ENCODE results near the gene PLEKHH1.

The PLEKHH1 gene

GRCh38 chr14:67567654-67568053 is 34.6 kb downstream of the PLEKHH1 start:
- DNase-seq (ENCODE audit: low spot score): no peak

GRCh38 chr14:67569011-67569650 is 36.0 kb downstream of the PLEKHH1 start:
- DNase-seq (ENCODE audit: low spot score): no peak

GRCh38 chr14:67569651-67570290 is 36.7 kb downstream of the PLEKHH1 start:
- DNase-seq (ENCODE audit: low spot score): no peak

DNA sequence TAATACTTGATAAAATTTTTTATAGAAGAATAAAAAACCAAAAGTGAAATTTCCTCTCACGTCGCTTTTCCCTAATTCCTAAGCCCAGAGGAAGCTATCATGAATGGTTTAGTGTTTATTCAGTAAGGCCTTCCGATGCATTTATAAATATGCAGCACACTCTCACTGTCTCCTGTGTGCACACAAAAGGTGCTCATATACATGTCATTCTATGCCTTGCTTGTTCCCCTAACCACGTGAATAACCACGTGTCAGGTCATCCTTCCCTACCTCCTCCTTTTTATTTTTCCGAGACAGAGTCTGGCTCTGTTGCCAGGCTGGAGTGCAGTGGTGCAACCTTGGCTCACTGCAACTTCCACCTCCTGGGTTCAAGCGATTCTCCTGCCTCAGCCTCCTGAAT is 37.4 kb downstream of the PLEKHH1 start:
- no peak for DNase-seq (ENCODE audit: low spot score)

DNA sequence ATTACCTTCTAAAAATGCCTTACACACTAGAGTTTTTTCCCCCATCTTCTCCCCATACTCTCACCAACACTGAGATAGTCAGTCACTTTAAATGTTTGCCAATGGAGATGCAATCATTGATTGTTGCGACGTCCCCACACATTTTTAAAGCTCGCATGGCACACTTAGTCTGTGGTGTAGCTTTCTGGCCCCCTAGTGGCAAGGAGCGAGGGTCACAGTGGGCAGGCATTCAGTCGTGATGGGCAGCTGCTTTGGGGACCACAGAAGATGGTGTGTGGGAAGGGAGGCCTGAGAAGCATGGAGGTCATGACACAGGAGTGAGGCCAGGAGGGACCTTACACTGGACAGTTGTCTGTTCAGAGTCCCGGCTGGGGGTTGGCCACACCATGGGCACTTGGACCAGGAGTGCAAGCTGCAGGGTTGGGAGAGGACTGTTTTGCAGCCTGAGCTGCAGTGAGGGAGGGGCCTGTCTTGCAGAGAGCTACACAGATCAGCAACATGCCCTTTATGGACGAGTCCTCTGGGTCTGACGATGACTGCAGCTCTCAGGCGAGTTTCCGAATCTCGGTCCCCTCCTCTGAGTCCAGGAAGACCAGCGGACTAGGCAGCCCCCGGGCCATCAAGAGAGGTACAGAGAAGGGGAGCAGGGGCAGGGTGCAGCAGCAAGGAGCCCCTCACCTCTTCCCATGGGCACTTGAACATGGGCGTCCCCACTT is 38.3 kb downstream of the PLEKHH1 start:
- DNase-seq (ENCODE audit: low spot score): peak; percentile 86

DNA sequence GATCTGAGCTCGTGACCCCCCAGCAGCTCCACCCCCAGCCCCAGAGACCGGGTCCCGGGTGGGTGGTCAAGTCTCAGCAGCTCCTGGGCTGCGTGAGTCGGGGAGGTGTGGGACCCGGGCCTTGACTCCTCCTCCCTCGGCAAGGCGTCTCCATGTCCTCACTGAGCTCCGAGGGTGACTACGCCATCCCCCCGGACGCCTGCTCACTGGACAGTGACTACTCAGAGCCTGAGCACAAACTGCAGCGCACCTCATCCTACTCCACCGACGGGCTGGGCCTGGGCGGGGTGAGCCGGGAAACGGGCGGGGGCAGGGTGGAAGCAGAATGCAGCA is 38.9 kb downstream of the PLEKHH1 start:
- no peak for DNase-seq (ENCODE audit: low spot score)

GRCh38 chr14:67572608-67573007 is 39.5 kb downstream of the PLEKHH1 start:
- no peak for DNase-seq (ENCODE audit: low spot score)

DNA sequence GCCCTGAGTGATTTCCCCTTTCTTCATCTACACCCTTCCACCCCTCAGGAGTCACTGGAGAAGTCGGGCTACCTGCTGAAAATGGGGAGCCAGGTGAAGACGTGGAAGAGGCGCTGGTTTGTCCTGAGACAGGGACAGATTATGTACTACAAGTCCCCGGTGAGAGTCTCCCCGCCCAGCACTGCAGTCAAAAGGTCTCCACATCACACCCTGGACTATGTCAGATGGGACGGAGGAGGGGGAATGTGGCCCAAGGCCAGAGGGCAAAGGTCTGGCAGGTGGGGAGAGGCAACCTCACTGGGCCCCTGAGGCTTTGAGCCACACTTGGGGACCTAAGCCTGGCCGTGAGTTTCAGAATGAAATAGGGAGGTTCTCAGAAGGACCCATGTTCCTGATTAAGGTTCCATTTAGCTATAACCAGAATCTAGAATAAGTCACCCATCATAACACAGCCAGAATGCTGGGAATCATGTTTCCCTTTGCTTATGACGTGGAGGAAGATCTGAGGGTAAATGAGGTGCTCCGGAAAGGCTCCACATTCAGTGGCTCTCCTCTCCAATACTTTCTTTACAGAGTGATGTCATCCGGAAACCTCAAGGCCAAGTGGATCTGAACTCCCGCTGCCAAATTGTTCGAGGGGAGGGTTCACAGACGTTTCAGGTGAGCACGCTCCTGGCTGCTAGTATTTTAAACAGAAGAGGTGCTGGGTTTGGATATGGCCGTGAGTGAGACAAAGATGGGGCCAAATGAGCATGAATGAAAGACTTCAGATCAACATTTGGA is 40.3 kb downstream of the PLEKHH1 start:
- no peak for DNase-seq (ENCODE audit: low spot score)

DNA sequence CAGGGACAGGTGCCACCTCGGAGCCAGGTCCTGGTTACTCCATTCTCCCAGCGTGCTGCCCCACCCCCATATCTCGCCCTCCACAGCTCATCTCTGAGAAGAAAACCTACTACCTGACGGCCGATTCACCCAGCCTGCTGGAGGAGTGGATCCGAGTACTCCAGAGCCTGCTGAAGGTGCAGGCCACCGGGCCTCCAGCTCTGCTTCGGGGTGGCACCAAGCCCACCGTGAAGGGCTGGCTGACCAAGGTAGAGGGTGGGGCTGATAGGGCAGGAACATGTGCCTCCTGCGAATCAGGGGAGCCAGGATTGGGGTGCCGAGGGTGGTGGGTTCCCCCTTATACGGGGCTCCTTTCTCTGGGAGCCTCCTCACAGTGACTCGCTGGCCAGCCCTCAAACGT is 41.1 kb downstream of the PLEKHH1 start:
- no peak for DNase-seq (ENCODE audit: low spot score)

DNA sequence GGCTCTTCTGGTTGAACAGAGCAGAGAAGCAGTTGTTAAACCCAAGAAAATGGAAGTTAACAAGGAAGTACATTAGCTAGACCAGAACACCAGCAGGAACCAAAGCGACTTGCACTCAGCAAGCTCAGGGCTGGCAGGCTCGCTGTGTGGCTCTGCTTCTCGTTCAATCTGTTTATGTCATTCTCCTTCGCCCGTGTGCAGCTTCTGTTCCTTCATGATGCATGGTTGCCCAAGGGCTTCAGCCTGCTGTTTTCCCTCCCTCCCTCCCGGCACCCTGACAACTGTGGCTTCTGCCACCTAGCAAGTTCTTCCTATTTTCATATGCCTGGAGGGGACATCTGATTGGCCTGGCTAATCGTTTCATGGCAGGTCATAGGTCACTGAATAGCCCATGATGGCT is 41.7 kb downstream of the PLEKHH1 start:
- DNase-seq (ENCODE audit: low spot score): no peak

DNA sequence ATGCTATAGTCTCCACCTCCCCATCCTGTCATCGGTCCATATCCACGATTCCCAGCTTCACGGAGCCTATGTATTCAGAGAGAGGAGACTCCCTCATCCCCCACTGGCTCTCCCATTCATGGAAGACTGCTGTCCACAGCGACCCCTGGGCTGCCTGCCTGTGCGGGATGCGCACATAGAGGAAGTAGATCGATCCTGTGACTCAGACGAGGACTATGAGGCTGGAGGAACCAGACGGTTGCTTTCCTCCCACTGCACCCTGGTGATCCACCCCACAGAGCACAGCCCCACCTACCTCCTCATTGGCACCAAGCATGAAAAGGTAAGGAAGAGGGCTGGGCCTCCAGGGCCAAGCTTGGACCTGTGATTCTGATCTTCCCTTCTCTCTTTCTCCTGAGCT is 42.6 kb downstream of the PLEKHH1 start:
- no peak for DNase-seq (ENCODE audit: low spot score)

DNA sequence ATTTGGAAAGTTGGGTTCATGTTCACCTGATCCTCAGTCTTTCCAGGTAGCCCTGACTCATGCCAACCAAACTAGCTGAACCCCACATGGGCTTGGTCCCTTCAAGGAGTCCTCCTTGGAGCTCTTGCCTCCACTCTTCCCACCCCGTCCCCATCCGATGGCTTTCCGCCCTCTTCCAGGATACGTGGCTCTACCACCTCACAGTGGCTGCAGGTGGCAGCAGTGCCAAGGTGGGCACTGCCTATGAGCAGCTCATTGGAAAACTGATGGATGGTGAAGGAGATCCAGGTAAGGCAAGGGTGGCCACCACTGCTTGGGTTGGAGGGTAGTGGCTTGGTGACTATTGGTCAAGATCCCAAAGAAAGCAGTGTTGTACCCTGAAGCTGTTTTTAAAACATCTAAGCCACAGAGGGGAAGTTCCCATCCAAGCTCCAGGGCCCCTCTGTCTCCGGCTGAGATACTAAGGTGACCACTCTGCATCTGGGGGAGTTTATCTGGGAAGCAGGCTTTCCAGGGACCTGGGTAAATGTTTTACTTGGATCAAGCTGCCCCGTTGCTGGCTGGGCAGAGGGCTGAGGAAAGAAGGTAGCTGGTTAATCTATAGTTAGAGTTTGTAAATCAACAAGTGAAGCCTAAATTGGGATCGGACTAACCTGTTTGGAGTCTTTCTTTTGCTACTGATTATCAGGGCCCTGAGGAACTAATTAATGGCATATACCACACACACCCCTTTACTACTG is 43.3 kb downstream of the PLEKHH1 start:
- no peak for DNase-seq (ENCODE audit: low spot score)

GRCh38 chr14:67577181-67577808 is 44.2 kb downstream of the PLEKHH1 start:
- DNase-seq (ENCODE audit: low spot score): no peak

DNA sequence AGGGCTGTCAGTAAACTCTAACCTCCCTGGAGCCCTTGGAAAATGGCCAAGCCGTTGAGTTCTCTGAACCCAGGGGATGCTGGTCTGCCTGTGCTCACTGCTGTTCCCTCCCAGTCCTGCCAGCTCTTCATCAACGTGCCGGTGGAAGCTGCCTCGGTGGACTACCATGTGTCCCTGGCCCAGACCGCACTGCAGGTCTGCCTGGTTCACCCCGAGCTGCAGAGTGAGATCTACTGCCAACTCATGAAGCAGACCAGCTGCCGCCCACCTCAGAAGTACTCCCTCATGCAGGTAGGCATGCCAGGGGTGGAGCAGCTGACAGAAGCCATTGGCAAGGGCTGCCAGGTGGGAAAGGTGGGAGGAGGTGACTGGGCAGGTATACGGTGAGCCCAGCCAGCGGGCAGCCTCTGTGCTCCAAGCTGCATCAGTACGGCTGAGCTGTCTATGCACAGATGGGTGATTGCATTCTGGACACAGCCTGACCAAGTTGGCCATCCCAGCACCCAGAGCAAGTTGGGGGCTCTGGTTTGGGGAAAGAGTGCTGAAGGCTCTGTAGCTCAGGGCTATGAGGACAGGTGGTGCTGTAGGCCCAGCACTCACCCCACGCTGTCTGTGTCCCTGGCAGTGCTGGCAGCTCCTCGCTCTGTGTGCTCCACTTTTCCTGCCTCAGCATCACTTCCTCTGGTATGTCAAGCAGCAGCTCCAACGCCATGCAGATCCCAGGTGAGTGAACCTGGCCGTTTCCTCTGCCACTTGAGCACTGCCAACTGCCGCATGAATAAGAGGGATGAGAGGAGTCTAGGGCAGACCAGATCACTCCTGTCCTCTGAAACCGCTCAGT is 45.0 kb downstream of the PLEKHH1 start:
- DNase-seq (ENCODE audit: low spot score): no peak

DNA sequence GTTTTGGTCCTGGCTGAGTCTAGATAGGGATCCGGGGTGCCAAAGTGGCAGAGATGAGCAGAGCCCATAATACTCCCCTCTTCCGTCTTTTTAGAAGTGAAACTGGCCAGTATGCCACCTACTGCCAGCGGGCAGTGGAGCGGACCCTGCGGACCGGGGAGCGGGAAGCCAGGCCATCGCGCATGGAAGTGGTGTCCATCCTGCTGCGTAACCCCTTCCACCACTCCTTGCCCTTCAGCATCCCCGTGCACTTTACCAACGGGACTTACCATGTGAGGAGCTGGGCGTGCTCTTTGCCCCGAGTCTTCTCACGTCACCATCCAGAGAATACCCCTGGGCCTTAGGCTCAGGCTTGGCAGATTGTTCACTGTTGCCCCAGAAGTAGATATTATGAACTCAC is 46.0 kb downstream of the PLEKHH1 start:
- DNase-seq (ENCODE audit: low spot score): no peak

DNA sequence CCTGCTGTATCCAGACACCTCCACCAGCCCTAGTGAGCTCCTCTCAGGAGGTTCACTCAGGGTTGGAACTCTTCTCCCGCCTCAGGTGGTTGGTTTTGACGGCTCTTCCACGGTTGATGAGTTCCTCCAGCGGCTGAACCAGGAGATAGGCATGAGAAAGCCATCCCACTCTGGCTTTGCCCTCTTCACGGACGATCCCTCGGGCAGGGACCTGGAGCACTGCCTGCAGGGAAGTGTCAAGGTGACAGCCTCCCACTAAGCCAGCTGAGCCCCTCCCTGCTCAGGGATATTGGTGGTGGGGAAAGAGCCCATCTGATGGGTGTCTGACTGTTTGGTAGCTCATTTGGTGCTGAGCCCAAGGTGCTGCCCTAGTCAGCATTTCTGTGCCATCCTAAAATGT is 46.5 kb downstream of the PLEKHH1 start:
- no peak for DNase-seq (ENCODE audit: low spot score)

- no peak for DNase-seq (ENCODE audit: low spot score)
Observed at GRCh38 chr14:67580336-67581171, 47.5 kb downstream of the PLEKHH1 start.

- no peak for DNase-seq (ENCODE audit: low spot score)
Observed at GRCh38 chr14:67581643-67582042, 48.6 kb downstream of the PLEKHH1 start.

DNA sequence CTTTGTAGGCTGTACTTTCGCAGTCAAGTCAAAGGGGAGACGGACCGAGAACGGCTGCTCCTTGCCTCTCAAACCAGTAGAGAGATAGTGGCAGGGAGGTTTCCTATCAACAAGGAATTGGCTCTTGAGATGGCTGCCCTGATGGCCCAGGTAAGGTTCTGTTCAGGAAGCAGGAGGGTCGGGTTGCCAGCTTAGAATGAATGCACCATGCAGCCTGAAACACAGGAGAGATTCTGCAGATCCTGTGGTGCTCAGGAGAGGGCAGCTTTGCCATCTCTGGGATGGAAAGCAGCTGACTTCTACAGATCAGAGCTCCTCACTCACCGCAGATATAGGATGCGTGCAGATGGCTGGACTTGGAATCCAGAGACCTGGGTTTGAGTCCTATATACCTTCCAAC is 49.0 kb downstream of the PLEKHH1 start:
- DNase-seq (ENCODE audit: low spot score): no peak

Data from GM03348 (cell line).